ENCODE measurements around the gene SLC25A29.

Gene SLC25A29

GRCh38 chr14:100279133-100279532, 27.1 kb downstream of the SLC25A29 start:
- DNase-seq = no peak

- no peak for DNase-seq
These were observed 27.5 kb downstream of the SLC25A29 start for GRCh38 chr14:100278702-100279101.

DNA sequence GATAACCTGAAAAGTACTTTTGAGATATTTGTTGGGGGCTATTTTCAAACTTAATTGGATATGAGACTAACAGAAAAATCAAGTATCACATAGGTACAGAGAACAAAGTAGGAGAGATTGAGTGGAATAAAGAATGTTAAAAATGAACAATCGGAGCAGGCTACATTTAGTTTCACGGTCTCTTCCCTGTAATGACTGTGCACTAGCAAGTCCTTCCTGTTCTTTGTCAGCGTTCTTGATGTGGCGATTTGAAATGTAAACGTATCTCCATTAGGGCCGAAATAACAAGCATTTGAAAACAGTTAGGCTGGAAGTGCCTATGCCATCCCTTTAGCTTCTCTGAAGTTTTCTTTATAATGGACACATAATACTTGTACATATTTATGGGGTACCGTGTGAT, 31.0 kb downstream of the SLC25A29 start:
- DNase-seq = no peak

DNA sequence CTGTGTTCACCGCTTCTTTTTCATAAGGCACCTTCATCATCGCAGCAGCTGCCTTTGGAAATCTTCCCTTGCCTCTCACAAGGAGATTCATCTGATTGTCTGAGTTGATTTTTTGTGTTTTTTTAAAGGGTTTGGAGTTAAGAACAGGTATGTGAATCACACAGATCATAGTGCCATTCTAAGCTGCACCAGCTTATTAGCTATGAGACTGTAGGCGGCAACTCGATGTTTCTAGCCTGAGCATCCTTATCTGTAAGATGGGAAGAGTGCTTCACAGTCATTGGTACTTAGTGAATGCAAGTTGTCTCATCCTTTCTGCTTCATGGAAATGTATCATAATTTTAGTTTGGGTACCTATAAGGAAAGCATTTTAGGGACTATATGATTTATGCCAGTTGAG, 32.0 kb downstream of the SLC25A29 start:
- no peak for DNase-seq

DNA sequence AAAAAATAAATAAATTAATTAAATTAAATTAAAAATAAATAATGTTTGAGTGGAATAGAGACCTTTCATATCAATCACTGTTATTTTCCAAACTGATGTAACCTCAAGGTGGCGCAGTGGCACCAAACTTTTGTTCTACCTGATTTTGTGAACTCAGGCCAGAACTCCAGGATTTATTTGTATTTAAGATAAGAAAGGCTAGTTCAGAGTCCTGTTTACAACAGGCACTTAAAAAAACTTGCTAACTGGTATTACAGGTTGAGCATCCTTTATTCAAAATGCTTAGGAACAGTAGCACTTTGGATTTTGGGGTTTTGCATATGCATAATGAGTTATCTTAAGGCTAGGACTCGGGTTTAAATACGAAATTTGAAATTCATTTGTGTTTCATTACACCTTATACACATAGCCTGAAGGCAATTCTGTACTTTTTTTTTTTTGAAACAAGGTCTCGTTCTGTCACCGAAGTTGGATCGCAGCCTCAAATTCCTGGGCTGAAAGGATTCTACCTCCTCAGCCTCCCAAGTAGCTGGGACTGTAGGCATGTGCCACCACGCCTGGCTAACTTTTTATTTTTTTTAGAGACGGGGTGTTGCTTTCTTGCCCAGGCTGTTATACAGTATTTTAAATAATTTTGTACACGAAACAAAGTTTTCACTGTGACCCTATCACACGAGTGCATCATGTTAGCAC, 34.9 kb downstream of the SLC25A29 start:
- no peak for DNase-seq

GRCh38 chr14:100268591-100269207, 37.5 kb downstream of the SLC25A29 start:
- no peak for DNase-seq

- no peak for DNase-seq
These were observed 38.3 kb downstream of the SLC25A29 start for GRCh38 chr14:100267990-100268389.

DNA sequence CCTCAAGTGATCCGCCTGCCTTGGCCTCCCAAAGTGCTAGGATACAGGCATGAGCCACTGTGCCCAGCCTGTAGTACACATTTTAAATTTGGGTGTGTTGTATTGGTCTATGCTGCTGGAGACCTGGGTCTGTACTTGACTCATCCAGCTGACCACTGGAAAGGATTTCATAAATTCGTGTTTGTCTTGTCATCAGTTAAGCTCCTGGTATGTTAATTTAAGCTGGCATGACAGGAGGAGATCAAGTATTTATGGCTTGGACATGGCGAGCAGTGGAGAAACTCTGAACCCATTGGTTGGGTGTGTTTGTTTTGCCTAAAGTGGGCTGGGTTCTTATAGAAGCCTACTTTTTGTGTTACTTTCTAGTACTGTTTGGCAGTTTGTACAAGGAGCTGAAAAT, 43.1 kb downstream of the SLC25A29 start:
- no peak for DNase-seq

DNA sequence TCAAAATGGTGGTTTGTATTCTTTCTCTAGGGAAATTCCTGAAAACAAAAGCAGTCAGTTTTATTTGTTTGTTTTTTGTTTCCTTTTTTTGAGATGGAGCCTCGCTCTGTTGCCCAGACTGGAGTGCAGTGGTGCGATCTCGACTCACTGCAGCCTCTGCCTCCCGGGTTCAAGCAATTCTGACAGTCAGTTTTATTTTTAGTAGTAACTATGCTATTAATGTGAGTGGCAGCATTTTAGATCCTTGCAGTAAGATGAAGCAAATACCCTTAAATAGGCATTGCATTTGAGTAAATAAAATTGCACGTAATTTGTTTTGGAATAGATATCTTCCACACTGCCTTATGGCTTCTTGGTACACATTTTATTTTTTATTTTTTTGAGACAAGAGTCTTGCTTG, 43.7 kb downstream of the SLC25A29 start:
- DNase-seq = no peak

DNA sequence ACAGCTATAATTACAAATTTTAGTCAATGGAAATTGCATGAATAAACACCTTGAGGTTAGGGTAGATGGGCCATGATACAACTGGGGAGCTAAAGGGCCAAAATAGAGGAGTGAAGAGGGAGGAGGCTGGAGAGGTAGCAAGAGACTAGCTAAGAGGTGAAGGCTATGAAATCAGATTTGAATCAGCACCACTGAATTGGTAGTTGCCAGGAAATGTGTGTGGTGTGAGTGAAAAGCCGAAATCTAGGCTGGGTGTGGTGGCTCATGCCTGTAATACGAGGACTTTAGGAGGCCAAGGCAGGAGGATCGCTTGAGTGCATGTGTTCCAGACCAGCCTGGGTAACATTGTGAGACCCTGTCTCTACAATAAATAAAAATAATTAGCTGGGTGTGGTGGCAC, 44.6 kb downstream of the SLC25A29 start:
- no peak for DNase-seq

DNA sequence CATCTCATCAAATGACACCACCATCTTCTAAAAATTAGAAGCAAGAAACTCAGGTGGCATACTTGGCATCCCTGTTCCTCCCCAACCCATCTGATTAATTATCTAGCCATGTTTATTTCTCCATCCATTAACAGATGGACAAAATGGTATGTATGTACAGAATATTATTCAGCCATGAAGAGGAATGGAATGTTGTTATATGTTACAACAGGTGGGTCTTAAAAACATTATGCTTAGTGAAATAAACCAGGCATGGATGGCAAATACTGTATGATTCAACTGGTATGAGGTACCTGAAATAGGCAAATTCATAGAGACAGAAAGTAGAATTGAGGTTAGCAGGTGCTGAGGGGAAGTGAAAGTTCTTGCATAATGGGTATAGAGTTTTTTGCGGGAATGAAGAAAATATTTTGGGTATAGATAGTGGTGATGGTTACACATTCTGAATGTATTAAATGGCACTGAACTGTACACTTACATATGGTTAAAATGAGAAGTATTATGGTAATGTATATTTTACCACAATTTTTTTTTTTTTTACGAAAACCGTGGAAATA, 49.8 kb downstream of the SLC25A29 start:
- DNase-seq = no peak

GRCh38 chr14:100252684-100253083, 53.6 kb downstream of the SLC25A29 start:
- DNase-seq = no peak

DNA sequence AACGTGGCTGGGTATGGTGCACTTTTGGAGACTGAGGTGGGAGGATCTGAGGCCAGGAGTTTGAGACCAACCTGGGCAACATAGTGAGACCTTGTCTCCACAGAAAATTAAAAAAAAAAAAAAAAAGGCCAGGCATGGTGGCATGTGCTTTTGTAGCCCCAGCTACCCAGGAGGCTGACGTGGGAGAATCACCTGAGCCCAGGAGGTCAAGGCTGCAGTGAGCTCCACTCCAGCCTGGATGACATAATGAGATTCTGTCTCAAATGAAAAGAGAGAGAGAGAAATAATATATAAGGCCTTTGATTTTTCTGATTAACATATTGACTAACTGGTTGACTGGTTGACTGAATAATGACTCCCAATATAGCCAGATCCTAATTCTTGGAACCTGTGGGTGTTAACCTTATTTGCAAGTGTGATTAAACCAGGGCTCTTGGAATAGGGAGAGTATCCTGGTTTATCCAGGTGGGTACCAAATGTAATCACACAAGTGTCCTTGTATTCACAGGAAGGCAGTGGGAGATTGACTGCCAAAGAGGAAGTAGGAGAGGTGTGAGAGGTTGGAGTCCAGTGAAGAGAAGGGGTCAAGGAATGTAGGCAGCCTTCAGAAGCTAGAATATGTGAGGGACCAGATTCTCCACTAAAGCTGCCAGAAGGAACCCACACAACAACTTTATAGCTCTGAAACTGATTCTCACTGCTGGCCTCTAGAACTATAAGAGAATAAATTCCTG, 55.3 kb downstream of the SLC25A29 start:
- no peak for DNase-seq

DNA sequence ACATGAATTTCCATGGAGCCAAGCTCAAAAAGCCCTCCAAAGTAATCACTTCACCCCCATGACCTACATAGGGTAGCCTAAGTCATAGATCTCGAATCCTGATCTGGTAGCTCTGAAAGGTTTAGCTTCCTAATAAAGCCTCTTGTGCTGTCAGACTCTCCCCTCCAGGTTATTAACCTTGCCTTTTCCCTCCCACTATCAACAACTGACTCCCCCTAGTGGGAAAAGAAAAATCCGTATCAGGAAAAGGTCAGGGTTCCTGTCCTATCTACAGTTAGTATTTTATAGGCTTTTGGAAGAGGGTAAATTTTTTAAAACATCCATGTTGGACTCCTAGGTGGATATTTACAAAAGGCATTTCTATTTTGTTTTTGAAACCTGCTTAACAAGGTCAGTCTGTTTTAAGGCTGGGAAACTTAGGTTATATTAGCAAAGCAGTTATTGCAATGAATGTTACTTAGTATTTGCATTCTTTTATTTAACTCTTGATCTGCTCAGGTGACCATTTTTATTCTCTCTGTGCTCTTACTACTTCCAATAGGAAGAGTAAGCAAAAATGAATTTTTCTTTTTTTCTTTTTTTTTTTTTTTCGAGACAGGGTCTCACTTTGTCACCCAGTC, 59.3 kb downstream of the SLC25A29 start:
- DNase-seq = no peak

- DNase-seq = no peak
These were observed 63.2 kb downstream of the SLC25A29 start for GRCh38 chr14:100243020-100243419.

DNA sequence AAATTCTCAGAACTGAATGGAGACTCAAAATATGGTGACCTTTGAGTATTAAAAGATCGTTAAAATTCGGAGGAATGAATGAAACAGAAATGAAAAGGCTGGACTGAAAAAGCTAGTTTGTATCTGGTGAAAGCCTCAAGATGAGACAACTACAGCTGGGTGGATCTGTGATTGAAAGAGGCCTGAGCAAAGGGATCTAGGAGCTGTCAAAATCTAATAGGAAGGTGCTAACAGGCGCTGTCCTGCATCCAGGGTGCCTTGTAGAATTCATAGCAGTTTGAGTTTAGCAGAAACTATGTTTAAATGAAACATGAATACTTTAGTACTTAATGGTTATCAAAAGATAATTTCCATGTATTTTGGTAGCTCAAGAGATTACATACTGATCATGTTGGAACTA, 65.0 kb downstream of the SLC25A29 start:
- no peak for DNase-seq
